Small intestine (tissue), 16 donors: ENCODE measurements around the gene RBM15B. TPM values are rescaled to one million over a fixed set of nuclear protein-coding genes. Genes with fewer than 3 reads are reported as not detected.

Source experiments
- DNase-seq, 2 donors: peaks; one replicate each; pipeline versions ENCODE4 v3.0.0 to v3.0.0-alpha.2; 2013
- FAIRE-seq: peaks from 2 replicates; lab custom pipeline; 2012; peaks lifted over from hg19 to GRCh38; lab: Jason Lieb, UNC
- H3K27ac ChIP-seq, 3 donors: one replicate each; pipeline ENCODE4 v1.5.1; 2013; ENCODE audit warnings: low read length in 2 of 3, mild to moderate bottlenecking in 2 of 3, control low read depth in 1 of 3, inconsistent platforms in 1 of 3, low read depth in 1 of 3, moderate library complexity in 1 of 3
- H3K27me3 ChIP-seq, 3 donors: one replicate each; pipeline ENCODE4 v1.6.1; 2013; ENCODE audit warnings: low read length in 3 of 3, inconsistent platforms in 1 of 3; ENCODE audit not compliant: control insufficient read depth in 3 of 3, insufficient read depth in 3 of 3
- H3K36me3 ChIP-seq, 3 donors: one replicate each; pipeline ENCODE4 v1.6.1; 2013; ENCODE audit warnings: low read length in 3 of 3, inconsistent platforms in 1 of 3, low read depth in 1 of 3, mild to moderate bottlenecking in 1 of 3, moderate library complexity in 1 of 3; ENCODE audit not compliant: control insufficient read depth in 3 of 3, insufficient read depth in 2 of 3
- H3K4me1 ChIP-seq, 3 donors: one replicate each; pipeline ENCODE4 v1.6.1; 2013; ENCODE audit warnings: low read length in 2 of 3, inconsistent platforms in 1 of 3, low read depth in 1 of 3, mild to moderate bottlenecking in 1 of 3, moderate library complexity in 1 of 3; ENCODE audit not compliant: control insufficient read depth in 3 of 3, insufficient read depth in 2 of 3
- H3K4me3 ChIP-seq, 3 donors: one replicate each; pipeline ENCODE4 v1.5.1; 2013; ENCODE audit warnings: low read length in 3 of 3, control low read depth in 1 of 3, inconsistent platforms in 1 of 3, low read depth in 1 of 3, mild to moderate bottlenecking in 1 of 3, moderate library complexity in 1 of 3
- H3K9me3 ChIP-seq, 2 donors: one replicate each; pipeline ENCODE4 v1.6.1; 2013; ENCODE audit warnings: low read depth in 1 of 2, low read length in 1 of 2; ENCODE audit not compliant: control insufficient read depth in 2 of 2, insufficient read depth in 1 of 2
- whole genome bisulfite sequencing, 3 donors: extraction: QIAGEN DNeasy Blood & Tissue Kit; methylation state at CpG; one replicate each; pipeline ENCODE4 v1.1.7; 2013; 5-methylcytosine and 5-hydroxymethylcytosine counted together
- long read RNA-seq, 10 donors: transcript quantifications; one replicate each; lab custom pipeline, GENCODE V29; 2026
- polyA plus RNA-seq, 4 donors: library from polyadenylated mRNA; stranded (reverse) in 3 of 4; unstranded in 1 of 4; fragments of 200-250 nt in 3 of 4; fragments of 120-200 nt in 1 of 4; gene quantifications; one replicate each; pipeline versions ENCODE4 v1.2.1 to v1.2.3, GENCODE V29; 2013
- donor health status: healthy with polysubstance abuse.
- donor health status: control.
- donor health status: control.
- donor health status: Bipolar disorder and iron deficiency.
- donor health status: healthy.

Gene RBM15B, protein sequence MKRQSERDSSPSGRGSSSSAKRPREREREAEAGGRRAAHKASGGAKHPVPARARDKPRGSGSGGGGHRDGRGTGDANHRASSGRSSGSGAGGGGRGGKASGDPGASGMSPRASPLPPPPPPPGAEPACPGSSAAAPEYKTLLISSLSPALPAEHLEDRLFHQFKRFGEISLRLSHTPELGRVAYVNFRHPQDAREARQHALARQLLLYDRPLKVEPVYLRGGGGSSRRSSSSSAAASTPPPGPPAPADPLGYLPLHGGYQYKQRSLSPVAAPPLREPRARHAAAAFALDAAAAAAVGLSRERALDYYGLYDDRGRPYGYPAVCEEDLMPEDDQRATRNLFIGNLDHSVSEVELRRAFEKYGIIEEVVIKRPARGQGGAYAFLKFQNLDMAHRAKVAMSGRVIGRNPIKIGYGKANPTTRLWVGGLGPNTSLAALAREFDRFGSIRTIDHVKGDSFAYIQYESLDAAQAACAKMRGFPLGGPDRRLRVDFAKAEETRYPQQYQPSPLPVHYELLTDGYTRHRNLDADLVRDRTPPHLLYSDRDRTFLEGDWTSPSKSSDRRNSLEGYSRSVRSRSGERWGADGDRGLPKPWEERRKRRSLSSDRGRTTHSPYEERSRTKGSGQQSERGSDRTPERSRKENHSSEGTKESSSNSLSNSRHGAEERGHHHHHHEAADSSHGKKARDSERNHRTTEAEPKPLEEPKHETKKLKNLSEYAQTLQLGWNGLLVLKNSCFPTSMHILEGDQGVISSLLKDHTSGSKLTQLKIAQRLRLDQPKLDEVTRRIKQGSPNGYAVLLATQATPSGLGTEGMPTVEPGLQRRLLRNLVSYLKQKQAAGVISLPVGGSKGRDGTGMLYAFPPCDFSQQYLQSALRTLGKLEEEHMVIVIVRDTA
- polyA plus RNA-seq: 10 to 100 TPM in 2 of 4 donors, 1 to 10 TPM in 2; 8.9 to 23.3 (median 14.0) TPM
- long read RNA-seq, donor 1: 0 reads
- long read RNA-seq, donor 2, full-length matches to known transcripts: 26 of 26 reads
- long read RNA-seq, donor 2, partial matches to known transcripts: 0 of 26 reads
- long read RNA-seq, donor 2, other reads (novel, unspliced or antisense): 0 of 26 reads
- long read RNA-seq, donor 3, full-length matches to known transcripts: 83 of 83 reads
- long read RNA-seq, donor 3, partial matches to known transcripts: 0 of 83 reads
- long read RNA-seq, donor 3, other reads (novel, unspliced or antisense): 0 of 83 reads
- long read RNA-seq, donor 4, full-length matches to known transcripts: 3 of 3 reads
- long read RNA-seq, donor 4, partial matches to known transcripts: 0 of 3 reads
- long read RNA-seq, donor 4, other reads (novel, unspliced or antisense): 0 of 3 reads
- long read RNA-seq, donor 5, full-length matches to known transcripts: 39 of 39 reads
- long read RNA-seq, donor 5, partial matches to known transcripts: 0 of 39 reads
- long read RNA-seq, donor 5, other reads (novel, unspliced or antisense): 0 of 39 reads
- long read RNA-seq, donor 6, full-length matches to known transcripts: 46 of 46 reads
- long read RNA-seq, donor 6, partial matches to known transcripts: 0 of 46 reads
- long read RNA-seq, donor 6, other reads (novel, unspliced or antisense): 0 of 46 reads
- long read RNA-seq, donor 7: 0 reads
- long read RNA-seq, donor 8, full-length matches to known transcripts: 13 of 13 reads
- long read RNA-seq, donor 8, partial matches to known transcripts: 0 of 13 reads
- long read RNA-seq, donor 8, other reads (novel, unspliced or antisense): 0 of 13 reads
- long read RNA-seq, donor 9, full-length matches to known transcripts: 18 of 18 reads
- long read RNA-seq, donor 9, partial matches to known transcripts: 0 of 18 reads
- long read RNA-seq, donor 9, other reads (novel, unspliced or antisense): 0 of 18 reads
- long read RNA-seq, donor 10, full-length matches to known transcripts: 95 of 95 reads
- long read RNA-seq, donor 10, partial matches to known transcripts: 0 of 95 reads
- long read RNA-seq, donor 10, other reads (novel, unspliced or antisense): 0 of 95 reads

- Histone ChIP-seq H3K4me1 (peaks cover 5 to 60% (median 6%) of the 10 kb centered on the region in 3 donors), H3K27ac (peak within 1 kb of the TSS; percentile 59 to 93 (median 91)), H3K4me3 (peak within 1 kb of the TSS; percentile 64 to 84 (median 75)), H3K27me3 (no peaks in the 10 kb centered on the region), H3K36me3 (peaks cover 6 to 80% (median 15%) of the 10 kb centered on the region in 3 donors), H3K9me3 (peaks cover 0 to 17% of the 10 kb centered on the region in 2 donors)
- peak; percentile 96 to 98 for DNase-seq
- no peak for FAIRE-seq
- WGBS, 3 donors: 0% methylated on average over 47 to 83 of the region's 83 CpGs
Observed at GRCh38 chr3:51391075-51391565, at the start of gene RBM15B. Gene RBM15B, plus strand, starts transcription at chr3:51391285. Its CDS starts 115 bp downstream, at chr3:51391400.

DNA sequence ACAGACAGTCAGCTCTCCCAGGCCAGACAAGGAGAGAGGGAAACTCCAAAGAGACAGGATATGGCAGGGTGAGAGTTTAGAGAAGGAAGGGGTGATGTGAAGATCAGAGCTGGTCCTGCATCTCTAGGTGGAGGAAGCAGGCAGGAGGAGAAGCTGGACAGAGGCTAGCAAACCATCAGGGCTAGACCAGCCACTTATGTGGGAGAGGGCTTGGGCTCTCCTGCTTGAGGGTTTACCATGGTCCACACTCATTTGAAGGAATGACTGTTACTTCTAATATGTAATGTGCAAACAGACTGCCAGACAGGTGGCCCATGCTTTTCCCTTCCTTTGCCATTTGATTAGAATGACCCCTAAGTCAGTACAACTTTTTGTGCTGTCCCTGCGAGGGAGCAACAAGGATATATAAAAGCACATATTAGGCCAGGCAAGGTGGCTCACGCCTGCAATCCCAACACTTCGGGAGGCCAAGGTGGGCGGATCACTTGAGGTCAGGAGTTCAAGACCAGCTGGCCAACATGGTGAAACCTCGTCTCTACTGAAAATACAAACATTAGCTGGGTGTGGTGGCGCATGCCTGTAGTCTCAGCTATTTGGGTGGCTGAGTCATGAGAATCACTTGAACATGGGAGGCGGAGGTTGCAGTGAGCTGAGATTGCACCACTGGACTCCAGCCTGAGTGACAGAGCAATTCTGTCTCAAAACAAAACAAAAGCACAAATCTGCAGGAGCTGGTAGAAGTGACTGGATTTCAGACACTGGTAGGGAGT is 47.0 kb upstream of the RBM15B start:
- Histone ChIP-seq H3K27ac (no peak overlapping the region), H3K4me1 (no peaks in the 10 kb centered on the region), H3K36me3 (no peaks in the 10 kb centered on the region), H3K27me3 (no peaks in the 10 kb centered on the region), H3K9me3 (no peaks in the 10 kb centered on the region), H3K4me3 (no peak overlapping the region)
- no peak for FAIRE-seq
- DNase-seq: no peak
- WGBS, 3 donors: 66 to 74% (median 71%) methylated on average over 7 of the region's 7 CpGs

DNA sequence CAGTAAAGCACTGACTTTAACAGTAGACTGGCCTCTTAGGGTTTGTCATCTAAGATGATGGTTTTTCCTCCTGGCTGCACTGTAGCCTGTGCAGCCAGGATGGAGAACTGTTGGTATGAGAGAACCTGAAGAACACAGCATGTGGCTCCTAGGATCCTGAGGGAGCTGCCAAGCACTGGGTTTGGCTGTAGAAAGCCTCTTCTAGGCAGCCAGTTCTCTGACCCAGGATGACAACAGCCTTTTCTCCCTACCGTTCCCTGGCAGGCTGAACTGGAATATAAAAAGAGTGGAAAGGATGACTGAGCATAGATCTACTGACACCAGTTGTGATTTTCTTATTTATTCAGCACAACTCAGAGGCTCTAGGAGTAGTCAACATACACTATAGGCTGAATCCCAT is 40.3 kb upstream of the RBM15B start:
- FAIRE-seq (no peak), DNase-seq (no peak)
- Histone ChIP-seq H3K36me3 (no peaks in the 10 kb centered on the region), H3K27me3 (no peaks in the 10 kb centered on the region), H3K9me3 (no peaks in the 10 kb centered on the region), H3K4me1 (no peaks in the 10 kb centered on the region), H3K4me3 (no peak overlapping the region), H3K27ac (no peak overlapping the region)
- WGBS, 3 donors: 89 to 100% (median 94%) methylated on average over 1 of the region's 1 CpG

DNA sequence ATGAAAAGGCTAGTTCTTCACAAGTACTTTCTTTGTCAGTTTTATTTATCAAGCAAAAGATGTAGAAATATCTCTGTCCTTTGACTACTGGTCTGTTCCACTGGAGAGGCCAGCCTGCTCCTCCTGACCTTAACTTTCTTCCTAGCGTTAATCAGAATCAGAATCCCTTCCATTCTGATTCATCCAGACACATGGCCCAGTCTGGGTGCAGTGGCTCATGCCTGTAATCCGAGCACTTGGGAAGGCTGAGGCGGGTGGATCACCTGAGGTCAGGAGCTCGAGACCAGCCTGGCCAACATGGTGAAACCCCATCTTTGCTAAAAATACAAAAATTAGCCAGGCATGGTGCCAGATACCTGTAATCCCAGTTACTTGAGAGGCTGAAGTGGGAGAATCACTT is 38.0 kb upstream of the RBM15B start:
- H3K27me3 ChIP-seq: no peaks in the 10 kb centered on the region
- WGBS, 3 donors: 86 to 93% (median 91%) methylated on average over 4 of the region's 4 CpGs
- FAIRE-seq: no peak
- no peaks in the 10 kb centered on the region for H3K4me1 ChIP-seq
- no peaks in the 10 kb centered on the region for H3K36me3 ChIP-seq
- no peak overlapping the region for H3K27ac ChIP-seq
- no peak overlapping the region for H3K4me3 ChIP-seq
- no peaks in the 10 kb centered on the region for H3K9me3 ChIP-seq
- no peak for DNase-seq

- Histone ChIP-seq H3K4me3 (no peak overlapping the region), H3K27ac (no peak overlapping the region), H3K4me1 (no peaks in the 10 kb centered on the region), H3K9me3 (no peaks in the 10 kb centered on the region), H3K36me3 (no peaks in the 10 kb centered on the region), H3K27me3 (no peaks in the 10 kb centered on the region)
- FAIRE-seq: no peak
- WGBS, 3 donors: 60 to 80% (median 72%) methylated on average over 1 of the region's 1 CpG
- DNase-seq: no peak
Observed at GRCh38 chr3:51353691-51354090, 37.4 kb upstream of the RBM15B start.

GRCh38 chr3:51354172-51354571 is 36.9 kb upstream of the RBM15B start:
- no peak overlapping the region for H3K4me3 ChIP-seq
- no peaks in the 10 kb centered on the region for H3K27me3 ChIP-seq
- H3K27ac ChIP-seq: no peak overlapping the region
- H3K9me3 ChIP-seq: no peaks in the 10 kb centered on the region
- H3K36me3 ChIP-seq: no peaks in the 10 kb centered on the region
- no peaks in the 10 kb centered on the region for H3K4me1 ChIP-seq
- 86 to 96% (median 86%) methylated on average over 2 of the region's 2 CpGs for WGBS, 3 donors
- FAIRE-seq: no peak
- no peak for DNase-seq
